Fibroblast of lung (primary cell): ENCODE measurements around the gene GPR4.

Experiments
- EZH2 ChIP-seq: IDR thresholded peaks from 2 replicates; pipeline ENCODE4 v1.5.1; 2012; ENCODE audit warnings: low read length, control low read depth, mild to moderate bottlenecking; ENCODE audit errors: missing control alignments
- TF ChIP-seq, protein P1 (sequence below), 2 donors: IDR thresholded peaks in 1 of 2; conservative IDR thresholded peaks in 1 of 2; 1 replicate in 1 of 2; 2 replicates in 1 of 2; pipeline ENCODE4 v1.5.1; 2011 to 2012; ENCODE audit warnings: low read length in 2 of 2, control low read depth in 1 of 2, inconsistent platforms in 1 of 2, low read depth in 1 of 2, mild to moderate bottlenecking in 1 of 2

DNA sequence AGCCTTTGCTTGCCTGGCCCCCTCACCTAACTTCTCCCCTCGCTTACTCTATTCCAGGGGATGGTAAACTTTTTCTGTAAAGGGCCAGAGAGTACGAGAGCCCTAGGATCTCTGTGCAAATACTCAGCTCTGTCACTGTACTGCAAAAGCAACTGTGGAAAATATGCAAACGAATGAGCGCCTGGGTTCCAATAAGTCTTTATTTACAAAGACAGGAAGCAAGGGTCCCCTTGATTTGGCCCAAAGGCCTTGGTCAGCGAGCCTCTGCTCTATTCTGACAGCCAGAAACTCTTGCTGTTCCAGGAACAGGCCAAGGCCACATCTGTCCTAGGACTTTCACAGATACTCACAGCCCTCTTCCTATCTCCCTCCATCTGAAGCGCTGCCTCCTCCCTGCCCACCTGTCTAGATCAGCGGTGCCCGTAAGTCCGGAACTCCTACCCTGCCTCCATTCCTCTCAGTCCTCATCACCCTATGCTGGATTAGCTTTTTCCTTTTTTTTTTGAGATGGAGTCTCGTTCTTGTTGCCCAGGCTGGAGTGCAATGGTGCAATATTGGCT lies 54.7 kb downstream of the GPR4 start:
- TF ChIP-seq, protein P1, sequence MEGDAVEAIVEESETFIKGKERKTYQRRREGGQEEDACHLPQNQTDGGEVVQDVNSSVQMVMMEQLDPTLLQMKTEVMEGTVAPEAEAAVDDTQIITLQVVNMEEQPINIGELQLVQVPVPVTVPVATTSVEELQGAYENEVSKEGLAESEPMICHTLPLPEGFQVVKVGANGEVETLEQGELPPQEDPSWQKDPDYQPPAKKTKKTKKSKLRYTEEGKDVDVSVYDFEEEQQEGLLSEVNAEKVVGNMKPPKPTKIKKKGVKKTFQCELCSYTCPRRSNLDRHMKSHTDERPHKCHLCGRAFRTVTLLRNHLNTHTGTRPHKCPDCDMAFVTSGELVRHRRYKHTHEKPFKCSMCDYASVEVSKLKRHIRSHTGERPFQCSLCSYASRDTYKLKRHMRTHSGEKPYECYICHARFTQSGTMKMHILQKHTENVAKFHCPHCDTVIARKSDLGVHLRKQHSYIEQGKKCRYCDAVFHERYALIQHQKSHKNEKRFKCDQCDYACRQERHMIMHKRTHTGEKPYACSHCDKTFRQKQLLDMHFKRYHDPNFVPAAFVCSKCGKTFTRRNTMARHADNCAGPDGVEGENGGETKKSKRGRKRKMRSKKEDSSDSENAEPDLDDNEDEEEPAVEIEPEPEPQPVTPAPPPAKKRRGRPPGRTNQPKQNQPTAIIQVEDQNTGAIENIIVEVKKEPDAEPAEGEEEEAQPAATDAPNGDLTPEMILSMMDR (conservative IDR thresholded peaks at IDR 0.05 in 1 of 2, IDR thresholded peaks at IDR 0.05 in 1 of 2; ENCODE audit: low read depth in 1 of 2, low read length in 2 of 2): no peak
- TF ChIP-seq EZH2: no peak
